HS-5 (cell line): ENCODE data around the gene IFNL2.
"Not testable (repeated sequence)": the region's sequence is repeated elsewhere in the genome, so short reads cannot be mapped to it uniquely, and the experiment has no call there.

Experiments
- DNase-seq: peaks from one replicate; pipeline ENCODE4 v3.0.0-alpha.2; 2012; ENCODE audit warnings: low read depth

Gene IFNL2

GRCh38 chr19:39297931-39298634, 29.9 kb downstream of the IFNL2 start:
- DNase-seq, result no peak

GRCh38 chr19:39299404-39299803, 31.2 kb downstream of the IFNL2 start:
- DNase-seq, result no peak

GRCh38 chr19:39299832-39300231, 31.6 kb downstream of the IFNL2 start:
- no peak for DNase-seq

GRCh38 chr19:39301021-39301420, 32.8 kb downstream of the IFNL2 start:
- DNase-seq, result no peak

- DNase-seq, result no peak
These were observed 33.4 kb downstream of the IFNL2 start for GRCh38 chr19:39301562-39301961.

GRCh38 chr19:39303373-39304184, 35.4 kb downstream of the IFNL2 start:
- no peak for DNase-seq

- no peak for DNase-seq
These were observed 36.0 kb downstream of the IFNL2 start for GRCh38 chr19:39304185-39304513.

- no peak for DNase-seq
These were observed 36.7 kb downstream of the IFNL2 start for GRCh38 chr19:39304701-39305571.

GRCh38 chr19:39306075-39306474, 37.9 kb downstream of the IFNL2 start:
- DNase-seq, result no peak

GRCh38 chr19:39307046-39307821, 39.0 kb downstream of the IFNL2 start:
- DNase-seq, result no peak

GRCh38 chr19:39307822-39308530, 39.8 kb downstream of the IFNL2 start:
- no peak for DNase-seq

GRCh38 chr19:39308531-39309304, 40.5 kb downstream of the IFNL2 start:
- DNase-seq, result no peak

- DNase-seq, result not testable (repeated sequence)
These were observed 41.1 kb downstream of the IFNL2 start for GRCh38 chr19:39309305-39309670.

GRCh38 chr19:39310558-39311311, 42.5 kb downstream of the IFNL2 start:
- DNase-seq, result no peak

- no peak for DNase-seq
These were observed 46.0 kb downstream of the IFNL2 start for GRCh38 chr19:39314016-39314728.

- DNase-seq, result no peak
These were observed 47.7 kb downstream of the IFNL2 start for GRCh38 chr19:39315933-39316332.

GRCh38 chr19:39316627-39317321, 48.6 kb downstream of the IFNL2 start:
- no peak for DNase-seq

GRCh38 chr19:39317476-39317875, 49.3 kb downstream of the IFNL2 start:
- DNase-seq, result no peak
